ENCODE measurements around the gene IRF8. TPM values are rescaled to one million over a fixed set of nuclear protein-coding genes. Genes with fewer than 3 reads are reported as not detected.

The IRF8 gene
- polyA plus RNA-seq, 1 of the 3 experiments (the other 2 are of a cell fraction) = not detected

DNA sequence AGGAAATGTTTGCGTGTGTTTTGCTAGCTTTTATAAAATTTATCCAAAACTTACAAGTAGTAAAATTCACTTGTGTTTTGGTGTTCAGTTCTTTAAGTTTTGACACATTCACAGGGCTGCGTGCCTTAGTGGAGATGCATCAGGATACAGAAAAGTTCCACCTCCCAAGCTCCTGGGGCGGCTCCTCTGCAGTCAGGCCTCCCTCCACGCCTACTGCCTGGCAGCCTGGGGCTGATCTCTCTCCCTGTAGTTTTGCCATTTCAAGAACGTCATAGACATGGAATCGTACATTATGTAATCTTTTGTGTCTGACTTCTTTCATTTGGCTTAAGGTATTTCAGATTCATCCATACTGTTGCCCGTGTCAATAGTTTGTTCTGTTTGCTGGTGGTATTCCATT, 27.2 kb upstream of the IRF8 start:
- Histone ChIP-seq H3K27ac (ENCODE audit: low read depth in 2 of 2, low read length in 1 of 2) (no peak overlapping the region), H4K20me1 (ENCODE audit: insufficient read depth) (no peaks in the 10 kb centered on the region), H3F3A (replicated peaks; ENCODE audit: insufficient read depth) (no peaks in the 10 kb centered on the region), H3K4me3 (ENCODE audit: low read depth in 2 of 2, low read length in 1 of 2) (no peak overlapping the region), H3K4me2 (no peak overlapping the region), H2AFZ (ENCODE audit: low read depth) (no peak overlapping the region), H3K9me2 (0 out of 2 replicates have a peak, but pooled peaks cover 3% of the 10 kb centered on the region), H3K9me3 (no peaks in the 10 kb centered on the region), H3K27me3 (ENCODE audit: insufficient read depth) (peaks cover 39% of the 10 kb centered on the region; the same call in 1 of the 2 replicates), H3K9ac (no peak overlapping the region), H3K4me1 (ENCODE audit: control insufficient read depth in 1 of 2, insufficient read depth in 2 of 2, low read depth in 1 of 2, low read length in 1 of 2) (no peaks in the 10 kb centered on the region), H3K36me3 (replicated peaks in 1 of 2; ENCODE audit: control insufficient read depth in 1 of 2, insufficient read depth in 2 of 2, low read length in 1 of 2) (no peaks in the 10 kb centered on the region), H3K79me2 (ENCODE audit: insufficient read depth) (no peaks in the 10 kb centered on the region)
- WGBS (ENCODE audit: low lambda C conversion rate) = 11% methylated on average over 7 of the region's 7 CpGs
- ChIA-PET POLR2A (no interaction called here), CTCF (no interaction called here)
- DNase-seq = no peak
- no peak for TF ChIP-seq EZH2phosphoT487 (IDR thresholded peaks at IDR 0.05; ENCODE audit: borderline replicate concordance, low read depth)
- TF ChIP-seq, protein P1, sequence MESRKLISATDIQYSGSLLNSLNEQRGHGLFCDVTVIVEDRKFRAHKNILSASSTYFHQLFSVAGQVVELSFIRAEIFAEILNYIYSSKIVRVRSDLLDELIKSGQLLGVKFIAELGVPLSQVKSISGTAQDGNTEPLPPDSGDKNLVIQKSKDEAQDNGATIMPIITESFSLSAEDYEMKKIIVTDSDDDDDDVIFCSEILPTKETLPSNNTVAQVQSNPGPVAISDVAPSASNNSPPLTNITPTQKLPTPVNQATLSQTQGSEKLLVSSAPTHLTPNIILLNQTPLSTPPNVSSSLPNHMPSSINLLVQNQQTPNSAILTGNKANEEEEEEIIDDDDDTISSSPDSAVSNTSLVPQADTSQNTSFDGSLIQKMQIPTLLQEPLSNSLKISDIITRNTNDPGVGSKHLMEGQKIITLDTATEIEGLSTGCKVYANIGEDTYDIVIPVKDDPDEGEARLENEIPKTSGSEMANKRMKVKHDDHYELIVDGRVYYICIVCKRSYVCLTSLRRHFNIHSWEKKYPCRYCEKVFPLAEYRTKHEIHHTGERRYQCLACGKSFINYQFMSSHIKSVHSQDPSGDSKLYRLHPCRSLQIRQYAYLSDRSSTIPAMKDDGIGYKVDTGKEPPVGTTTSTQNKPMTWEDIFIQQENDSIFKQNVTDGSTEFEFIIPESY (IDR thresholded peaks at IDR 0.05; ENCODE audit: borderline replicate concordance, low read depth) = no peak
- TF ChIP-seq RAD21 (IDR thresholded peaks at IDR 0.05; ENCODE audit: low read length) = no peak
- no peak for TF ChIP-seq YY1 (IDR thresholded peaks at IDR 0.05; ENCODE audit: low read depth)
- no peak for TF ChIP-seq NFIC (IDR thresholded peaks at IDR 0.05; ENCODE audit: borderline replicate concordance)
- TF ChIP-seq FOSL2 (IDR thresholded peaks at IDR 0.05; ENCODE audit: borderline replicate concordance, low read depth) = no peak
- no peak for TF ChIP-seq MAX (IDR thresholded peaks at IDR 0.05; ENCODE audit: low read depth)
- no peak for TF ChIP-seq JUND (IDR thresholded peaks at IDR 0.05)
- TF ChIP-seq ELF1 (IDR thresholded peaks at IDR 0.05) = no peak
- TF ChIP-seq MEF2A (IDR thresholded peaks at IDR 0.05; ENCODE audit: borderline replicate concordance, low read depth) = no peak
- no peak for TF ChIP-seq GABPA (IDR thresholded peaks at IDR 0.05; ENCODE audit: low read depth)
- TF ChIP-seq USF2 (IDR thresholded peaks at IDR 0.05; ENCODE audit: borderline replicate concordance, low read depth, low read length) = no peak
- TF ChIP-seq SIN3A (IDR thresholded peaks at IDR 0.05; ENCODE audit: borderline replicate concordance, low read depth, low read length) = no peak

DNA sequence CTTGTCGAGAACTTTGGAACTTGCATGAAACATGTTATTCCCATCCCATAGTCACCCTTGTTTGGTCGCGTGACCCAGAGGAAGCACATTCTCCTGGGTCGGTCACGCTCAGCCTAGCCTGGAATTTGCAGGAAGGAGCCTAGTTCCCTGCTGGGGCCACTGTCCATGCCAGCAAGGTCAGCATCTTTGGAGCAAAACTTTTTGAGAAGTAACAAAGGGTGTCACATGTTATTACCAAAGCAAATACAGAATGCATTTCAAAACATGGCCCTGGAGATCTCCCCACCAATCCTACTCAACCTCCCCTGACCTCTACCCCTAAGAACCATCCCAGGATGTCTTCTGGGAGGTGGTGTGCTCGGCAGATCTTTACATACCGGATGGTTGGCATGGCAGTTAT, 26.2 kb upstream of the IRF8 start:
- 0 out of 2 replicates have a peak, but pooled peaks cover 3% of the 10 kb centered on the region for H3K9me2 ChIP-seq
- H3K4me3 ChIP-seq (ENCODE audit: low read depth in 2 of 2, low read length in 1 of 2) = no peak overlapping the region
- peaks cover 30% of the 10 kb centered on the region; the same call in 1 of the 2 replicates for H3K27me3 ChIP-seq (ENCODE audit: insufficient read depth)
- no peak overlapping the region for H3K9ac ChIP-seq
- no peaks in the 10 kb centered on the region for H3K79me2 ChIP-seq (ENCODE audit: insufficient read depth)
- H3K4me1 ChIP-seq (ENCODE audit: control insufficient read depth in 1 of 2, insufficient read depth in 2 of 2, low read depth in 1 of 2, low read length in 1 of 2) = no peaks in the 10 kb centered on the region
- H3K27ac ChIP-seq (ENCODE audit: low read depth in 2 of 2, low read length in 1 of 2) = no peak overlapping the region
- CTCF ChIA-PET = no interaction called here
- H3K9me3 ChIP-seq = no peaks in the 10 kb centered on the region
- no peaks in the 10 kb centered on the region for H4K20me1 ChIP-seq (ENCODE audit: insufficient read depth)
- DNase-seq = no peak
- POLR2A ChIA-PET = no interaction called here
- WGBS (ENCODE audit: low lambda C conversion rate) = 11% methylated on average over 7 of the region's 7 CpGs
- no peaks in the 10 kb centered on the region for H3K36me3 ChIP-seq (replicated peaks in 1 of 2; ENCODE audit: control insufficient read depth in 1 of 2, insufficient read depth in 2 of 2, low read length in 1 of 2)
- H2AFZ ChIP-seq (ENCODE audit: low read depth) = no peak overlapping the region
- H3F3A ChIP-seq (replicated peaks; ENCODE audit: insufficient read depth) = no peaks in the 10 kb centered on the region
- H3K4me2 ChIP-seq = no peak overlapping the region
- TF ChIP-seq RCOR1 (IDR thresholded peaks at IDR 0.05; ENCODE audit: low read length) (no peak), NRF1 (IDR thresholded peaks at IDR 0.05; ENCODE audit: low read depth, low read length) (no peak), RFX5 (IDR thresholded peaks at IDR 0.05; ENCODE audit: low read length) (no peak), IRF3 (IDR thresholded peaks at IDR 0.05; ENCODE audit: low read depth, low read length) (no peak), FOSL2 (IDR thresholded peaks at IDR 0.05; ENCODE audit: borderline replicate concordance, low read depth) (no peak), FOXM1 (IDR thresholded peaks at IDR 0.05; ENCODE audit: low read depth) (no peak), EP300 (IDR thresholded peaks at IDR 0.05; ENCODE audit: borderline replicate concordance in 1 of 2, low read depth in 1 of 2, low read length in 1 of 2) (no peak), FOXJ3 (CRISPR knock-in tag; IDR thresholded peaks at IDR 0.05) (no peak), USF2 (IDR thresholded peaks at IDR 0.05; ENCODE audit: borderline replicate concordance, low read depth, low read length) (no peak)
- TF ChIP-seq, protein P2, sequence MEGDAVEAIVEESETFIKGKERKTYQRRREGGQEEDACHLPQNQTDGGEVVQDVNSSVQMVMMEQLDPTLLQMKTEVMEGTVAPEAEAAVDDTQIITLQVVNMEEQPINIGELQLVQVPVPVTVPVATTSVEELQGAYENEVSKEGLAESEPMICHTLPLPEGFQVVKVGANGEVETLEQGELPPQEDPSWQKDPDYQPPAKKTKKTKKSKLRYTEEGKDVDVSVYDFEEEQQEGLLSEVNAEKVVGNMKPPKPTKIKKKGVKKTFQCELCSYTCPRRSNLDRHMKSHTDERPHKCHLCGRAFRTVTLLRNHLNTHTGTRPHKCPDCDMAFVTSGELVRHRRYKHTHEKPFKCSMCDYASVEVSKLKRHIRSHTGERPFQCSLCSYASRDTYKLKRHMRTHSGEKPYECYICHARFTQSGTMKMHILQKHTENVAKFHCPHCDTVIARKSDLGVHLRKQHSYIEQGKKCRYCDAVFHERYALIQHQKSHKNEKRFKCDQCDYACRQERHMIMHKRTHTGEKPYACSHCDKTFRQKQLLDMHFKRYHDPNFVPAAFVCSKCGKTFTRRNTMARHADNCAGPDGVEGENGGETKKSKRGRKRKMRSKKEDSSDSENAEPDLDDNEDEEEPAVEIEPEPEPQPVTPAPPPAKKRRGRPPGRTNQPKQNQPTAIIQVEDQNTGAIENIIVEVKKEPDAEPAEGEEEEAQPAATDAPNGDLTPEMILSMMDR (IDR thresholded peaks at IDR 0.05) = no peak
- TF ChIP-seq, protein P3, sequence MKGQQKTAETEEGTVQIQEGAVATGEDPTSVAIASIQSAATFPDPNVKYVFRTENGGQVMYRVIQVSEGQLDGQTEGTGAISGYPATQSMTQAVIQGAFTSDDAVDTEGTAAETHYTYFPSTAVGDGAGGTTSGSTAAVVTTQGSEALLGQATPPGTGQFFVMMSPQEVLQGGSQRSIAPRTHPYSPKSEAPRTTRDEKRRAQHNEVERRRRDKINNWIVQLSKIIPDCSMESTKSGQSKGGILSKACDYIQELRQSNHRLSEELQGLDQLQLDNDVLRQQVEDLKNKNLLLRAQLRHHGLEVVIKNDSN (IDR thresholded peaks at IDR 0.05; ENCODE audit: borderline replicate concordance, low read depth) = no peak

All from SK-N-SH (cell line).